NCI-H128 (cell line): ENCODE measurements around the gene GARS1.

Source experiments
- DNase-seq: peaks from one replicate; lab custom pipeline; 2025; ENCODE audit not compliant: unreplicated experiment; lab: John Stamatoyannopoulos, UW

GARS1 gene

DNA sequence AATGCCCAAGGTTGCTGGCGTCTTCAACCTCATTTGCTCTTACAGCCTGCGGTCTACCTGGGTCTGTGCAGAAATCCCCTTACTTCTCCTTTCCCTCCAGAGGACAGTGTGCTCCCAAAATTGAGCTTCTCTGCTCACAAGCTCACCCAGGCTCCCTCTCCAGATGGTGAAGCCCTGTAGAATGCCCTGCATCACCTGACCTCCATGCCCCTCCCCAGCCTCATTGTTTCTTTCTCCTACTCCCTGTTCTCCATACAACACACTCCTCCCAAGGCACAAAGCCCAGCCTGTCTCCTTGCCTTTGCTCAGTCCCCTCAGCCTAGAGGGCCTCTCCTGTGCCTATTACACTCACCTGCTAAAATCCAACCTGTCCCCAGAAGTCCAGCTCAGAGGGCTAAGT, 84.1 kb downstream of the GARS1 start:
- no peak for DNase-seq

DNA sequence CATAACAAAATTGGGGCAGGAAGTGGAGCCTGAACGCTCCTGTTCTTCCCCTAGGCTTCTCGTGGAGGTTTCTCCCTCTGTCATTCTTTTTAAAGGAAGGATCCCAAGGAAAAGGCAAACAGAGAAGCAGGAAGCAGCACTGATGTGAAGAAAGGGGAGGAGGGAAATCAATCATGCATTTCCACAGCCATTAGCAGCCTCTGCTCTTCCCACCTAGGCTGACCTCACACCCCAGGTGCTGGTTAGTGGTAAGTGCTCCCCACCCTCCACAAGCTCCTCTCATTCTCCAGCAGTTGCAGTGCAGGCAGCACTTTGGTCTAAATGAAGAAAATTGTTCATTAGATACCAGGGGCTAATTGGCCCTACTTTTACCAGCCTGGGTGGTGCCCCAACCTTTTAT, 85.0 kb downstream of the GARS1 start:
- no peak for DNase-seq

DNA sequence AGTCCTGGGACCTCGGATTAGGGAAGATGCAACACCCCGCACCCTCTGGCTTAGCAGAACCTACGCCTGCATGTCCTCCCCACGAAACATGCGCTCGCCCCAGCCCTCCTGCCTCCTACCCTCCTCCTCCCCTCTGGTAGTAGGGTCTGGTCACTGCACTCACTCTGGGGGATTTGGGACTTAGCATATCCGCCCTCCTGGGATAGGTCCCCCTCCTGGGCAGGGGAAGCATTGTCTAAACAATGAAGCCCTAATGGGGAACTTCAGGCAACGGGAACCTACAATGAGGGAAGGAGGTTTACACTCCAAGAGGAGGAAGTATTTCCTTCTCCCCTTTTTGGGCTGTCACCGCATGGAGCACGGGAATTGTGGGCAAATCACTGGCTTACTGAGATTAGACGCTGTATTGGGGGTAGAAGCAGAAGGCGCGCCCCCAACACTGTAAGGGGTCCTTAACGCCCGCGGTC, 86.7 kb downstream of the GARS1 start:
- no peak for DNase-seq

DNA sequence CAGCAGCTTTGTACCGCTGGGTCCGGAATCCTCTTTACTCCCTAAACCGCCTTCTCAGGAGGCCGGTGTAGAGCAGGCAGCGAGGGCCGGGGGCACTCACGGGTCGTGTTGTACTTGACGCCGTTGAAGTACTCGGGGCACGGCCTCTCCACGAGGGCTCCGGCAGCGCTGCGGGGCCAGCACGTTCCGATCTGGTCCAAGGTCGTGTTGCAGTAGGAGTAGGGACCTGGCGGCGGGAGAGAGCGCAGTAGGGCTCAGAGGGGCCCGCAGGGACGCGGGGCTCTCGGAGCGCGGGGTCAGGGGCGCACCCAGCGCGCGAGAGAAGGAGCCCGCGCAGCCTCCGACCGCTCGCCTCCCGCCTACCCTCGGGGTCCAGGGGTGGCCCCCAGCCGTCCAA, 87.1 kb downstream of the GARS1 start:
- no peak for DNase-seq

DNA sequence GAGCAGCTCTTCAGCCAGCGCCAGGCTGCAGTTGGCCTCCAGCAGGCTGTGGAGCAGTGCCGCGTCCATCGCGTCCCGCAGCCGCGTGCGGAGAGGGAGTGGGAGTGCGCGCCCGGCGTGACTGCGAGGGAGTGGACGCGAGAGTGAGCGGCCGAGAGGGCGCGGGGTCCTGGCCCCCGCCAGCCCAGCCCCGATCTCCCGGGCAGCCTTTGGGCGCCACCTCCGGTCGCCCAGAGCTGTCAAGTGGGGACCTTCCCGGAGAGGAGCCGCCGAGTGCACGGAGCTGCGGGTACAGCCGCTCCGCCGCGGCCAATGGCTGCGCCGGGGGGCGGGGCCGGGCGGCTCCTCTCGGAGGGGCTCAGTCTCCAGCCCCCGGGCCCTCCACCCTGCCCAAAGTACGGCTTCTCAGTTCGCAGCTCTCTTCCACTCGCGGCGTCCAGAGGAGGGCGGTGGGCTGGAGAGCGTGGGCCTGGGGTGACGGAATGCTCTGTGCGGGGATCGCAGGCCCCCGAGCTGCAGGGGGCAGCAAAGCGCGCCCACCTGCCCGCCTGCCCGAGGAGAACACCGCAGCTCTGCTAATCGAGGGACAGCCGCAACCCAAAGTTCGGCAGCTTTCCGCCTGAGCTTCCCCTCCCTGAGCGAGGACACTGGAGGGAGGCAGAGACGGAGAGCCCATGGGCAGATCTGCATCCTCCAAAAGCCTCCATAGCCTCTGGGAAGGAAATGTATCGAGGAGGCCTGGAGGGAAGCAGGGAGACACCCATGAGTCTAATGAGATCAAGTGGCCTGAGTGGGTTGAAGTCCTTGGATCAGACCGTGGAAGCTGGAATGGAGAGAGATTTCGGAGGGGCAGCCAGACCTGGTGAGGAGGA, 87.8 kb downstream of the GARS1 start, which contains the start of gene CRHR2:
Gene CRHR2, minus strand, starts transcription at position 245 of the 872 bp plus-strand sequence. Its CDS starts 176 bp downstream, at position 69.
- DNase-seq: peak; percentile 34

DNA sequence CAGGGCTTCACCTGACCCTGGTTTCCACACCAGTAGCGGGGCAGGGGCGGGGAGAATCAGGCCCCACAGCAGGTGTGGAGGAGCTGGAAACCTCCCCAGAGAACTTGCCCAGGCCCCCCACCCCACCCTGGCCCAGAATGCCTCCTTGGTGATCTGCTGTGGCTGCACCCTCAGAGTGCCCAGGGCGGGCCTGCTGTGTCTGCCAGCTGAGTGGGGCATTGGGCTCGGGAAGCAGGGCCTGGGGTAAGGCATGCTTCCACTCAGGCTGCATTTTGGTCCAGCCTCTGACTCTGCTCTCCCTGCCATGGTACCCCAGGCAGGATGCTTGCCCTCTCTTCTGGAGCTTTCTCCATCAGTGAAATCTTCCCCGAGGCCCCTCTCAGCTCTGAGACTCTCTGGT, 88.6 kb downstream of the GARS1 start:
- DNase-seq: no peak
